ENCODE measurements around the gene TOMM34. TPM values are rescaled to one million over a fixed set of nuclear protein-coding genes. Genes with fewer than 3 reads are reported as not detected.

Gene TOMM34
- total and polyA plus RNA-seq, 2 of the 13 experiments (the other 11 are each of a cell fraction or from before 2014, with no cell fraction given), result 36.2 to 52.0 TPM

- no peaks in the 10 kb centered on the region; a peak in 1 of 5 replicates for H3K27me3 ChIP-seq (ENCODE audit: control insufficient read depth in 1 of 2, insufficient read depth in 2 of 2, low read length in 2 of 2)
- 2% methylated on average over 12 of the region's 17 CpGs for WGBS (ENCODE audit: low lambda C conversion rate)
- POLR2A ChIA-PET, result interaction anchor here (0.8 to 3.2 kb wide), 7 partner anchors 8 to 431 kb away, joined by 3 to 42 read pairs (median 6); partner anchors contain the start of genes TOMM34 and YWHAB
- peak overlapping the region; percentile 32 for H2AFZ ChIP-seq (ENCODE audit: low read length)
- peaks cover 3% of the 10 kb centered on the region; the same call in 1 of the 2 replicates for H4K20me1 ChIP-seq (ENCODE audit: insufficient read depth, low read length)
- H3K4me2 ChIP-seq (ENCODE audit: low read depth, low read length), result peak overlapping the region; percentile 99
- H3K4me3 ChIP-seq (replicated peaks in 1 of 3; ENCODE audit: insufficient read depth in 1 of 3, low read depth in 2 of 3, low read length in 3 of 3), result peak overlapping the region; percentile 87 to 97 (median 95)
- in situ Hi-C loops (cut with HindIII; ENCODE audit: extremely low pct_ligation_motif_present, low pct_unique_long_range_greater_than_20kb) (no loop called here), intact Hi-C loops (cut with micrococcal nuclease; ENCODE audit: unreplicated experiment) (loop anchor here (1.0 to 2.0 kb wide), 3 partner anchors 24 to 56 kb away; partner anchors contain the start of genes STK4 and TOMM34)
- H3K4me1 ChIP-seq (ENCODE audit: insufficient read depth, low read length), result peaks cover 14% of the 10 kb centered on the region
- DNase-seq (ENCODE audit: low spot score) (peak; percentile 41), ATAC-seq (peak; percentile 23), FAIRE-seq (no peak)
- peak overlapping the region; percentile 65 for H3K27ac ChIP-seq (ENCODE audit: extremely low read length, insufficient read depth, low read length)
- peaks cover 20 to 53% of the 10 kb centered on the region in 2 experiments for H3K36me3 ChIP-seq (replicated peaks in 1 of 2; ENCODE audit: control insufficient read depth in 1 of 2, insufficient read depth in 2 of 2, low read length in 2 of 2)
- peaks cover 8% of the 10 kb centered on the region for H3K79me2 ChIP-seq (ENCODE audit: insufficient read depth, low read length)
- TSS peak; percentile 83 for BruUV-seq (replicated peaks)
- H3K9ac ChIP-seq (ENCODE audit: insufficient read depth, low read depth, low read length), result peak overlapping the region; percentile 82
- no peaks in the 10 kb centered on the region for H3K9me3 ChIP-seq (ENCODE audit: low read length)
- CTCF ChIA-PET (ENCODE audit: low intra/inter-chr PET ratio, low total read pairs), result interaction anchor here (1.3 kb wide), 1 partner anchor 380 kb away, joined by 3 read pairs; no protein-coding TSS in a partner anchor
- TF ChIP-seq THAP8 (CRISPR knock-in tag; IDR thresholded peaks at IDR 0.05; ENCODE audit: borderline replicate concordance), result no peak
- 0 out of 2 replicates have a peak, but pooled peaks have one; percentile 37 for TF ChIP-seq ZNF670 (CRISPR knock-in tag; IDR thresholded peaks at IDR 0.05; ENCODE audit: borderline replicate concordance)
- TF ChIP-seq ZNF10 (CRISPR knock-in tag; IDR thresholded peaks at IDR 0.05; ENCODE audit: borderline replicate concordance, low read depth), result no peak
- no peak for TF ChIP-seq FOSL2 (CRISPR knock-in tag; IDR thresholded peaks at IDR 0.05)
- no peak for TF ChIP-seq RNF2 (conservative IDR thresholded peaks at IDR 0.05; ENCODE audit: low read depth)
- TF ChIP-seq SOX5 (CRISPR knock-in tag; IDR thresholded peaks at IDR 0.05; ENCODE audit: borderline replicate concordance), result no peak
- TF ChIP-seq ZNF800 (CRISPR knock-in tag; IDR thresholded peaks at IDR 0.05), result no peak
- TF ChIP-seq ZBTB20 (CRISPR knock-in tag; IDR thresholded peaks at IDR 0.05; ENCODE audit: borderline replicate concordance, low read depth), result no peak
- TF ChIP-seq HOXA7 (CRISPR knock-in tag; IDR thresholded peaks at IDR 0.05), result no peak
- 0 out of 2 replicates have a peak, but pooled peaks have one; percentile 11 for TF ChIP-seq DR1 (CRISPR knock-in tag; IDR thresholded peaks at IDR 0.05)
- TF ChIP-seq ZNF790 (CRISPR knock-in tag; IDR thresholded peaks at IDR 0.05; ENCODE audit: borderline replicate concordance), result 0 out of 2 replicates have a peak, but pooled peaks have one; percentile 21
- no peak for TF ChIP-seq ELF1 (CRISPR knock-in tag; IDR thresholded peaks at IDR 0.05)
- peak; percentile 45; the same call in 1 of the 2 replicates for TF ChIP-seq SETDB1 (CRISPR knock-in tag; IDR thresholded peaks at IDR 0.05; ENCODE audit: borderline replicate concordance)
- TF ChIP-seq MEF2D (CRISPR knock-in tag; IDR thresholded peaks at IDR 0.05), result no peak
- TF ChIP-seq MXD3 (CRISPR knock-in tag; IDR thresholded peaks at IDR 0.05), result no peak
- TF ChIP-seq ZNF562 (CRISPR knock-in tag; IDR thresholded peaks at IDR 0.05; ENCODE audit: borderline replicate concordance), result no peak
- no peak for TF ChIP-seq ZNF737 (CRISPR knock-in tag; IDR thresholded peaks at IDR 0.05; ENCODE audit: borderline replicate concordance)
- no peak for TF ChIP-seq NFIB (CRISPR knock-in tag; IDR thresholded peaks at IDR 0.05; ENCODE audit: borderline replicate concordance)
- TF ChIP-seq ZSCAN29 (CRISPR knock-in tag; conservative IDR thresholded peaks at IDR 0.05), result no peak
- no peak; the same call in 1 of the 2 replicates for TF ChIP-seq HMG20A (CRISPR knock-in tag; IDR thresholded peaks at IDR 0.05; ENCODE audit: borderline replicate concordance)
- TF ChIP-seq TCF7L2 (IDR thresholded peaks at IDR 0.05; ENCODE audit: low read depth, low read length), result no peak
These were observed 49.4 kb downstream of the TOMM34 start for GRCh38 chr20:44910690-44911262.
